ENCODE results near the gene ADAMTSL3. TPM values are rescaled to one million over a fixed set of nuclear protein-coding genes. Genes with fewer than 3 reads are reported as not detected.

ADAMTSL3 gene
- total and polyA plus RNA-seq, 2 donors (not counting 1 experiment from before 2014, with no cell fraction given): 0.14 to 0.17 TPM

- no peaks in the 10 kb centered on the region for H4K20me1 ChIP-seq (ENCODE audit: control insufficient read depth, extremely low read depth, insufficient read depth, low read length)
- DNase-seq (ENCODE audit: low read depth in 2 of 2): no peak
- TF ChIP-seq EZH2 (IDR thresholded peaks at IDR 0.05; ENCODE audit: low read length, missing control alignments) (no peak), CTCF (conservative IDR thresholded peaks at IDR 0.05 in 1 of 2, IDR thresholded peaks at IDR 0.05 in 1 of 2; ENCODE audit: low read depth in 1 of 2, low read length in 2 of 2) (no peak)
- no peak overlapping the region for H3K4me3 ChIP-seq (replicated peaks in 1 of 4; ENCODE audit: control extremely low read depth in 1 of 4, insufficient read depth in 1 of 4, low read depth in 3 of 4, low read length in 4 of 4)
- H3K9me3 ChIP-seq (ENCODE audit: control insufficient read depth, insufficient read depth, low read depth, low read length): no peaks in the 10 kb centered on the region
- no peak overlapping the region for H3K9ac ChIP-seq (ENCODE audit: insufficient read depth, low read length)
- no peaks in the 10 kb centered on the region for H3K4me1 ChIP-seq (ENCODE audit: control insufficient read depth, extremely low read depth, insufficient read depth, low read length)
- H3K27me3 ChIP-seq (ENCODE audit: control insufficient read depth, insufficient read depth, low read length): no peaks in the 10 kb centered on the region
- H3K79me2 ChIP-seq (ENCODE audit: control insufficient read depth, insufficient read depth, low read length): no peaks in the 10 kb centered on the region
- H3K4me2 ChIP-seq (ENCODE audit: extremely low read depth, insufficient read depth, low read length): no peak overlapping the region
- H3K36me3 ChIP-seq (ENCODE audit: control insufficient read depth, insufficient read depth, low read length): no peaks in the 10 kb centered on the region
- H2AFZ ChIP-seq (ENCODE audit: low read length): no peak overlapping the region
- H3K27ac ChIP-seq (ENCODE audit: insufficient read depth, low read length): no peak overlapping the region
These were observed 232.4 kb downstream of the ADAMTSL3 start for GRCh38 chr15:83886321-83886720.

- Histone ChIP-seq H3K4me3 (replicated peaks in 1 of 4; ENCODE audit: control extremely low read depth in 1 of 4, insufficient read depth in 1 of 4, low read depth in 3 of 4, low read length in 4 of 4) (no peak overlapping the region), H3K4me2 (ENCODE audit: extremely low read depth, insufficient read depth, low read length) (no peak overlapping the region), H3K36me3 (ENCODE audit: control insufficient read depth, insufficient read depth, low read length) (no peaks in the 10 kb centered on the region), H2AFZ (ENCODE audit: low read length) (no peak overlapping the region), H3K4me1 (ENCODE audit: control insufficient read depth, extremely low read depth, insufficient read depth, low read length) (no peaks in the 10 kb centered on the region), H3K27me3 (ENCODE audit: control insufficient read depth, insufficient read depth, low read length) (no peaks in the 10 kb centered on the region), H3K9ac (ENCODE audit: insufficient read depth, low read length) (no peak overlapping the region), H3K27ac (ENCODE audit: insufficient read depth, low read length) (no peak overlapping the region), H4K20me1 (ENCODE audit: control insufficient read depth, extremely low read depth, insufficient read depth, low read length) (no peaks in the 10 kb centered on the region), H3K9me3 (ENCODE audit: control insufficient read depth, insufficient read depth, low read depth, low read length) (no peaks in the 10 kb centered on the region), H3K79me2 (ENCODE audit: control insufficient read depth, insufficient read depth, low read length) (no peaks in the 10 kb centered on the region)
- TF ChIP-seq EZH2 (IDR thresholded peaks at IDR 0.05; ENCODE audit: low read length, missing control alignments) (no peak), CTCF (conservative IDR thresholded peaks at IDR 0.05 in 1 of 2, IDR thresholded peaks at IDR 0.05 in 1 of 2; ENCODE audit: low read depth in 1 of 2, low read length in 2 of 2) (no peak)
- DNase-seq (ENCODE audit: low read depth in 2 of 2): no peak
These were observed 233.5 kb downstream of the ADAMTSL3 start for GRCh38 chr15:83887404-83887803.

GRCh38 chr15:83887961-83888360 lies 234.0 kb downstream of the ADAMTSL3 start:
- H2AFZ ChIP-seq (ENCODE audit: low read length): no peak overlapping the region
- H3K27ac ChIP-seq (ENCODE audit: insufficient read depth, low read length): no peak overlapping the region
- no peaks in the 10 kb centered on the region for H3K4me1 ChIP-seq (ENCODE audit: control insufficient read depth, extremely low read depth, insufficient read depth, low read length)
- no peaks in the 10 kb centered on the region for H3K36me3 ChIP-seq (ENCODE audit: control insufficient read depth, insufficient read depth, low read length)
- H3K4me3 ChIP-seq (replicated peaks in 1 of 4; ENCODE audit: control extremely low read depth in 1 of 4, insufficient read depth in 1 of 4, low read depth in 3 of 4, low read length in 4 of 4): no peak overlapping the region
- no peaks in the 10 kb centered on the region for H3K79me2 ChIP-seq (ENCODE audit: control insufficient read depth, insufficient read depth, low read length)
- H3K9me3 ChIP-seq (ENCODE audit: control insufficient read depth, insufficient read depth, low read depth, low read length): no peaks in the 10 kb centered on the region
- TF ChIP-seq CTCF (conservative IDR thresholded peaks at IDR 0.05 in 1 of 2, IDR thresholded peaks at IDR 0.05 in 1 of 2; ENCODE audit: low read depth in 1 of 2, low read length in 2 of 2): no peak
- no peak for TF ChIP-seq EZH2 (IDR thresholded peaks at IDR 0.05; ENCODE audit: low read length, missing control alignments)
- no peak overlapping the region for H3K4me2 ChIP-seq (ENCODE audit: extremely low read depth, insufficient read depth, low read length)
- H3K27me3 ChIP-seq (ENCODE audit: control insufficient read depth, insufficient read depth, low read length): no peaks in the 10 kb centered on the region
- no peaks in the 10 kb centered on the region for H4K20me1 ChIP-seq (ENCODE audit: control insufficient read depth, extremely low read depth, insufficient read depth, low read length)
- no peak overlapping the region for H3K9ac ChIP-seq (ENCODE audit: insufficient read depth, low read length)
- no peak for DNase-seq (ENCODE audit: low read depth in 2 of 2)
